Gastroesophageal sphincter (tissue), 3 donors: ENCODE data around the gene CAPZA2.

Experiments used
- CTCF ChIP-seq, 4 experiments: fragments of 200-600 bp in 2 of 4; fragments of 450-650 bp in 2 of 4; sonication (generic) in 1 of 4; IDR thresholded peaks; one replicate each; pipeline ENCODE4 v1.5.1; 2017 to 2019; ENCODE audit warnings: antibody characterized with exemption in 4 of 4, mild to moderate bottlenecking in 2 of 4, moderate library complexity in 2 of 4
- EP300 ChIP-seq: sonication (generic); formaldehyde crosslinking; IDR thresholded peaks from one replicate; pipeline ENCODE4 v1.6.1; 2017; ENCODE audit warnings: antibody characterized with exemption, mild to moderate bottlenecking

DNA sequence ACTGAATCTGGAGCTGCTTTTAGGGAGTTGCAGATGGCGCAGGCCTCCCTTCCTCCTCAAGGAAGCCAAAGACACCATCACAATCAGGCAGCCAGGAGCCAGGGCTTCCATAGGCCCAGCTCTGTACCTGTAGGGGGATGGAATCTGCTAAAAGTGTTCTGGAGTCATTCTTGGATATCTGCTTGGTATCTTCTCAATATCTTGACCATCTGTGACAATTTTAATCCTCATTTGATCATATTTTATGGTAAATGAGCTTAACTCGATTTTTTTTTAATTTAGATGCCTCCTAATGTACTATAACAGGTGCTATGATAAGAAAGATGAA, 94.1 kb downstream of the CAPZA2 start:
- TF ChIP-seq CTCF (IDR thresholded peaks at IDR 0.05), result no peak
- TF ChIP-seq EP300, result no peak
